HT1080 (cell line): ENCODE results near the gene KLK8. TPM values are rescaled to one million over a fixed set of nuclear protein-coding genes. Genes with fewer than 3 reads are reported as not detected.

Experiments
- DNase-seq: peaks from one replicate; pipeline ENCODE4 v3.0.0-alpha.2; 2015; ENCODE audit warnings: low read depth
- total RNA-seq: library from RNA; depleted of rRNA; stranded (reverse); fragments of >200 nt; shearing (Covaris generic); gene quantifications from 2 replicates; pipeline ENCODE4 v1.2.3, GENCODE V29; 2014; rRNA removed

Gene KLK8
- total RNA-seq, 1 experiment from 2014 or later, result not detected

- no peak for DNase-seq
Measured at GRCh38 chr19:50957587-50957986, 43.8 kb downstream of the KLK8 start.

GRCh38 chr19:50952910-50953309 lies 48.5 kb downstream of the KLK8 start, which contains the start of gene KLK5:
Gene KLK5 (minus strand): TSS chr19:50953038. CDS start chr19:50952657, 381 bp downstream.
- no peak for DNase-seq

- DNase-seq, result no peak
Measured at GRCh38 chr19:50949861-50950260, 51.5 kb downstream of the KLK8 start.

GRCh38 chr19:50947123-50947522 lies 54.3 kb downstream of the KLK8 start:
- DNase-seq, result no peak

Other genes with a start within 250 kb of the KLK8 start
- gene GPR32, start 231.1 kb downstream of the KLK8 start, total RNA-seq, result not detected in 2 replicates
- gene ACP4, start 211.2 kb downstream of the KLK8 start, total RNA-seq, result not detected in 2 replicates
- not detected in 2 replicates for gene KLK1, start 177.8 kb downstream of the KLK8 start, total RNA-seq
- gene KLK15, start 168.0 kb downstream of the KLK8 start, total RNA-seq, result not detected in 2 replicates
- gene KLK3, start 146.7 kb downstream of the KLK8 start, total RNA-seq, result not detected in 2 replicates
- not detected in 2 replicates for gene KLK2, start 128.2 kb downstream of the KLK8 start, total RNA-seq
- gene KLK4, start 90.2 kb downstream of the KLK8 start, total RNA-seq, result not detected in 2 replicates
- gene KLK5, start 48.6 kb downstream of the KLK8 start, total RNA-seq, result not detected in 2 replicates
- gene KLK6, start 32.0 kb downstream of the KLK8 start, total RNA-seq, result 0.20 TPM in 1 of 2 replicates, not detected in the other
- gene KLK7, start 17.7 kb downstream of the KLK8 start, total RNA-seq, result not detected in 2 replicates
- gene KLK10, start 18.1 kb upstream of the KLK8 start, total RNA-seq, result not detected in 2 replicates
- not detected in 2 replicates for gene KLK11, start 25.0 kb upstream of the KLK8 start, total RNA-seq
- gene KLK12, start 33.4 kb upstream of the KLK8 start, total RNA-seq, result not detected in 2 replicates
- gene KLK13, start 63.5 kb upstream of the KLK8 start, total RNA-seq, result not detected in 2 replicates
- not detected in 2 replicates for gene KLK14, start 81.3 kb upstream of the KLK8 start, total RNA-seq
- 26.5 and 32.3 TPM in 2 replicates for gene CTU1, start 106.8 kb upstream of the KLK8 start, total RNA-seq
- gene SIGLEC9, start 123.3 kb upstream of the KLK8 start, total RNA-seq, result 0.67 and 1.4 TPM in 2 replicates
- not detected in 2 replicates for gene SIGLEC7, start 140.7 kb upstream of the KLK8 start, total RNA-seq
- gene CD33, start 223.5 kb upstream of the KLK8 start, total RNA-seq, result 52.3 and 53.7 TPM in 2 replicates
- gene SIGLECL1, start 249.5 kb upstream of the KLK8 start, total RNA-seq, result not detected in 2 replicates